ENCODE data around the gene TMEM126B.

- TF ChIP-seq POLR2A (IDR thresholded peaks at IDR 0.05), result no peak
- TF ChIP-seq POLR2AphosphoS5 (IDR thresholded peaks at IDR 0.05; ENCODE audit: insufficient read depth in 1 of 2, low read depth in 1 of 2), result no peak
Observed at GRCh38 chr11:85595285-85595884, 33.0 kb upstream of the TMEM126B start.

Measured in vagina (tissue), 2 donors.